Mesenteric fat pad (tissue), 1 donor: ENCODE results near the gene TNXB. TPM values are rescaled to one million over a fixed set of nuclear protein-coding genes. Genes with fewer than 3 reads are reported as not detected.
"Not testable (repeated sequence)": the region's sequence is repeated elsewhere in the genome, so short reads cannot be mapped to it uniquely, and the experiment has no call there.

Experiments
- DNase-seq: peaks from one replicate; pipeline ENCODE4 v3.0.0-alpha.2; 2020; ENCODE audit warnings: low spot score
- total RNA-seq: library from RNA; stranded (reverse); fragmentation: NEBNext Ultra II Directional; extraction: Animal tissue kit (Norgen Biotek cat#: 25700); gene quantifications from one replicate; pipeline ENCODE4 v1.2.1, GENCODE V29; 2021
- donor health status: DM: yes; HTN: yes; CAD: no.

TNXB gene
- total RNA-seq, 1 donor from 2014 or later, result 187 TPM

- no peak for DNase-seq
Observed at GRCh38 chr6:32112431-32112980, 3.4 kb upstream of the TNXB start.

- DNase-seq, result no peak
Observed at GRCh38 chr6:32111424-32112066, 2.4 kb upstream of the TNXB start.

- DNase-seq, result no peak
Observed at GRCh38 chr6:32110632-32111031, 1.5 kb upstream of the TNXB start.

- DNase-seq, result no peak
Observed at GRCh38 chr6:32109765-32110160, 625 bp upstream of the TNXB start.

- no peak for DNase-seq
Observed at GRCh38 chr6:32108727-32109113, 418 bp downstream of the TNXB start.

GRCh38 chr6:32108094-32108627 lies 977 bp downstream of the TNXB start:
- DNase-seq, result no peak

GRCh38 chr6:32107406-32107805 lies 1.7 kb downstream of the TNXB start:
- no peak for DNase-seq

- DNase-seq, result no peak
Observed at GRCh38 chr6:32105433-32105832, 3.7 kb downstream of the TNXB start.

- DNase-seq, result no peak
Observed at GRCh38 chr6:32102255-32102654, 6.9 kb downstream of the TNXB start.

GRCh38 chr6:32100251-32100650 lies 8.9 kb downstream of the TNXB start:
- DNase-seq, result not testable (repeated sequence)

GRCh38 chr6:32097364-32097763 lies 11.8 kb downstream of the TNXB start:
- no peak for DNase-seq

GRCh38 chr6:32096394-32097258 lies 12.5 kb downstream of the TNXB start:
- no peak for DNase-seq

- DNase-seq, result no peak
Observed at GRCh38 chr6:32096087-32096393, 13.1 kb downstream of the TNXB start.

GRCh38 chr6:32095338-32096086 lies 13.6 kb downstream of the TNXB start:
- DNase-seq, result no peak

GRCh38 chr6:32092760-32093497 lies 16.2 kb downstream of the TNXB start:
- no peak for DNase-seq

- no peak for DNase-seq
Observed at GRCh38 chr6:32089082-32089828, 19.9 kb downstream of the TNXB start.

- DNase-seq, result no peak
Observed at GRCh38 chr6:32088487-32089049, 20.6 kb downstream of the TNXB start.

- peak; percentile 95 for DNase-seq
Observed at GRCh38 chr6:32087574-32088486, 21.3 kb downstream of the TNXB start.
